Measurements from ENCODE around the gene NUTF2.
A peak's percentile ranks its signal among the peaks of the same experiment; 100 is the strongest.

The NUTF2 gene

GRCh38 chr16:67864594-67864993 lies 17.9 kb downstream of the NUTF2 start:
- DNase-seq: no peak

GRCh38 chr16:67865318-67865717 lies 18.6 kb downstream of the NUTF2 start:
- no peak for DNase-seq

- DNase-seq: no peak
Observed at GRCh38 chr16:67868290-67868689, 21.6 kb downstream of the NUTF2 start.

GRCh38 chr16:67869653-67870052 lies 22.9 kb downstream of the NUTF2 start:
- DNase-seq: no peak

- no peak for DNase-seq
Observed at GRCh38 chr16:67871256-67871655, 24.5 kb downstream of the NUTF2 start.

- no peak for DNase-seq
Observed at GRCh38 chr16:67872131-67872630, 25.4 kb downstream of the NUTF2 start.

GRCh38 chr16:67872631-67873434 lies 26.1 kb downstream of the NUTF2 start, which contains the start of gene EDC4:
Gene EDC4, plus strand, starts transcription at chr16:67873052. Its CDS starts 210 bp downstream, at chr16:67873262.
- peak in 13 of 14 donors; percentile 5 to 82 (median 60) for DNase-seq

- peak in 2 of 14 donors; percentile 6 to 20 for DNase-seq
Observed at GRCh38 chr16:67873435-67874370, 27.0 kb downstream of the NUTF2 start.

GRCh38 chr16:67874372-67874771 lies 27.6 kb downstream of the NUTF2 start:
- no peak for DNase-seq

- DNase-seq: no peak
Observed at GRCh38 chr16:67877064-67877463, 30.3 kb downstream of the NUTF2 start.

- DNase-seq: no peak
Observed at GRCh38 chr16:67878232-67878631, 31.5 kb downstream of the NUTF2 start.

- no peak for DNase-seq
Observed at GRCh38 chr16:67878846-67879245, 32.1 kb downstream of the NUTF2 start.

GRCh38 chr16:67879462-67879861 lies 32.7 kb downstream of the NUTF2 start:
- DNase-seq: no peak

GRCh38 chr16:67879936-67880335 lies 33.2 kb downstream of the NUTF2 start:
- DNase-seq: no peak

- DNase-seq: peak in 1 of 14 donors; percentile 7
Observed at GRCh38 chr16:67880584-67880983, 33.9 kb downstream of the NUTF2 start.

- peak in 10 of 14 donors; percentile 20 to 85 (median 57) for DNase-seq
Observed at GRCh38 chr16:67881621-67882161, 35.0 kb downstream of the NUTF2 start.

- DNase-seq: peak in 13 of 14 donors; percentile 9 to 89 (median 67)
Observed at GRCh38 chr16:67882374-67883145, 35.8 kb downstream of the NUTF2 start.

GRCh38 chr16:67883146-67883871 lies 36.6 kb downstream of the NUTF2 start:
- no peak for DNase-seq

- peak in 9 of 14 donors; percentile 11 to 39 (median 32) for DNase-seq
Observed at GRCh38 chr16:67883872-67884261, 37.1 kb downstream of the NUTF2 start.

GRCh38 chr16:67884684-67885083 lies 38.0 kb downstream of the NUTF2 start, which contains the start of gene NRN1L:
Gene NRN1L, plus strand, starts transcription at chr16:67884885. Its CDS starts 19 bp downstream, at chr16:67884904.
- peak; percentile 5 to 91 (median 81) for DNase-seq

- no peak for DNase-seq
Observed at GRCh38 chr16:67885545-67885944, 38.8 kb downstream of the NUTF2 start.
